K562 (cell line): ENCODE results near the gene SNX30. TPM values are rescaled to one million over a fixed set of nuclear protein-coding genes. Genes with fewer than 3 reads are reported as not detected.

Source experiments
- CCNT2 ChIP-seq: IDR thresholded peaks from 2 replicates; pipeline ENCODE4 v1.6.1; 2011; ENCODE audit warnings: borderline replicate concordance, low read depth, mild to moderate bottlenecking, moderate library complexity, mixed read lengths, low read length; ENCODE audit not compliant: insufficient read length; ENCODE audit errors: extremely low read depth
- GTF2E2 ChIP-seq: fragments of 200-800 bp; sonication (Bioruptor generic); IDR thresholded peaks from 2 replicates; pipeline ENCODE4 v1.6.1; 2016; ENCODE audit warnings: missing genetic modification characterization, missing compliant biosample characterization
- KAT7 ChIP-seq: sonication (generic); formaldehyde crosslinking; IDR thresholded peaks from 2 replicates; pipeline ENCODE4 v1.8.0; 2022; ENCODE audit warnings: missing genetic modification reagents, mild to moderate bottlenecking, borderline replicate concordance
- MEIS2 ChIP-seq: fragments of 450-650 bp; IDR thresholded peaks from 2 replicates; pipeline ENCODE4 v1.6.1; 2014; ENCODE audit warnings: mild to moderate bottlenecking; ENCODE audit not compliant: partially characterized antibody
- NFATC3 ChIP-seq: fragments of 450-650 bp; IDR thresholded peaks from 2 replicates; pipeline ENCODE4 v1.6.1; 2017; ENCODE audit warnings: mild to moderate bottlenecking
- POLR2H ChIP-seq: IDR thresholded peaks from 2 replicates; pipeline ENCODE4 v1.6.1; 2016; ENCODE audit warnings: missing genetic modification characterization, low read depth, mild to moderate bottlenecking, control low read depth, missing compliant biosample characterization, moderate library complexity
- RBM39 ChIP-seq: fragments of 200-400 bp; formaldehyde crosslinking; optimal IDR thresholded peaks from 2 replicates; pipeline ENCODE3; 2018; ENCODE audit warnings: low read depth, low read length
- SMARCA4 ChIP-seq: fragments of 450-650 bp; IDR thresholded peaks from 2 replicates; pipeline ENCODE4 v1.6.1; 2016
- TEAD4 ChIP-seq, 2 experiments: sonication (generic) in 1 of 2; formaldehyde crosslinking in 1 of 2; IDR thresholded peaks; 2 replicates each; pipeline versions ENCODE4 v1.6.1 to v1.8.0; 2012 to 2022; ENCODE audit warnings: borderline replicate concordance in 1 of 2, inconsistent platforms in 1 of 2, low read length in 1 of 2, mild to moderate bottlenecking in 1 of 2, missing genetic modification reagents in 1 of 2
- XRCC5 ChIP-seq: fragments of 200-400 bp; formaldehyde crosslinking; IDR thresholded peaks from 2 replicates; pipeline ENCODE4 v1.6.1; 2017; ENCODE audit warnings: low read depth, mild to moderate bottlenecking, low read length
- ZNF232 ChIP-seq: sonication (generic); formaldehyde crosslinking; IDR thresholded peaks from 2 replicates; pipeline ENCODE4 v1.8.0; 2022; ENCODE audit warnings: mild to moderate bottlenecking, missing genetic modification reagents
- polyA plus RNA-seq, 8 experiments: library from polyadenylated mRNA; depleted of rRNA in 4 of 8; stranded (reverse) in 5 of 8; unstranded in 3 of 8; fragments of >200 nt; fragmentation: Nextera tagmentation in 2 of 8; fragmentation: Illumina TruSeq in 1 of 8; extraction: Ambion mirVana in 2 of 8; extraction: Trizol in 1 of 8; gene quantifications; 2 replicates each; pipeline versions ENCODE4 v1.2.1 to v1.2.3, GENCODE V29; 2011 to 2014; ENCODE audit warnings: inconsistent platforms in 1 of 8, missing spikeins in 1 of 8
- total RNA-seq, 7 experiments: library from RNA; depleted of rRNA in 6 of 7; stranded (reverse); fragments of >200 nt in 6 of 7; fragmentation: Illumina TruSeq in 2 of 7; extraction: Trizol in 2 of 7; gene quantifications; 2 replicates each; pipeline versions ENCODE4 v1.2.1 to v1.2.3, GENCODE V29; 2011 to 2021; ENCODE audit warnings: low replicate concordance in 1 of 7
- TF ChIP-seq, protein P1 (sequence below), 3 experiments: IDR thresholded peaks in 2 of 3; conservative IDR thresholded peaks in 1 of 3; 2 replicates each; pipeline ENCODE4 v1.5.1; 2011 to 2012; ENCODE audit warnings: low read length in 3 of 3, mild to moderate bottlenecking in 3 of 3, control low read depth in 2 of 3, improper control_type of control experiment in 1 of 3, inconsistent platforms in 1 of 3, low read depth in 1 of 3, mixed read lengths in 1 of 3, moderate library complexity in 1 of 3; ENCODE audit not compliant: insufficient read depth in 2 of 3
- TF ChIP-seq, protein P2 (sequence below): fragments of 450-650 bp; IDR thresholded peaks from one replicate; pipeline ENCODE4 v1.6.1; 2018; ENCODE audit warnings: mild to moderate bottlenecking, moderate library complexity; ENCODE audit not compliant: partially characterized antibody
- TF ChIP-seq, protein P3 (sequence below): fragments of 250-450 bp; sonication (Bioruptor Pico); IDR thresholded peaks from 2 replicates; pipeline ENCODE4 v1.4.0; 2020; ENCODE audit warnings: mild to moderate bottlenecking, moderate library complexity
- TF ChIP-seq, protein P4 (sequence below): sonication (generic); formaldehyde crosslinking; IDR thresholded peaks from 2 replicates; pipeline ENCODE4 v1.8.0; 2022; ENCODE audit warnings: missing genetic modification reagents, mild to moderate bottlenecking, moderate library complexity, borderline replicate concordance
- TF ChIP-seq, protein P5 (sequence below): fragments of 150-350 bp; conservative IDR thresholded peaks from 2 replicates; pipeline ENCODE4 v1.6.1; 2014; ENCODE audit warnings: low read length

The SNX30 gene
- total and polyA plus RNA-seq, 9 of the 15 experiments (the other 6 are each of a cell fraction or from before 2014, with no cell fraction given) = 0.76 to 5.9 (median 3.3) TPM

DNA sequence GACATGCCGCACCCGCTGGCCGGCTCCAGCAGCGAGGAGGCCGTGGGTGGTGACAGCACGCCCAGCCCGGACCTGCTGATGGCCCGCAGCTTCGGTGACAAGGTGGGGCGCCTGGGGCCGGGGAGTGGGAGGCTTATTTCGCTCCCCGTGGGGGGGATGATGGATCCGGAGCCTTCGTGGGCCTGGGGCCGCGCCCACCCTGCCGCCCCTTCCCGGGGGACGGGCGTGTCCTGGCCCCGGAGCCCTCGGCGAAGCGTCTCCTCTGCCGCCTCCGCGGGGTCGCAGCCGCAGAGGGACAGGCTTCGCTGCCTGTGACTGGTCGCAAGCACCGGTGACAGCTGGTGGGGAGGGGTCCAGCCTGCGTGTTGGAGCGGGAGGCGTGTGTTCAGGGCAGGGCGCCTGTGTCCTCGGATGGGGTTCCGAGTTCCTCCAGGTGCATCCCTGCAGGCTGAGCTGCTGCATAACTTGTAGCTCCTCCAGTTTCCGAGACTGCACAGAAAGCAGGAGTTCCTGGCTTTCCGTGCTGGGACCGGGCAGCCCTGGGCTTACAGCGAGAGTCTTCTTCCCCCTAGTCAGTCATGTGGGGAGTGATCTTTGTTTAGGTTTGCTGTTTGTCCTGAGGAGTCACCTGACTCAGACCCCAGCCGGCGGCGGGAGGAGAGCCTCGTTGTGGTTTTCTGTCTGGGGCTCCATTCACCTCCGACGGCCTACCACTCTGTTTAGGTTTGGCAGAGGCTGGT is 666 bp downstream of the SNX30 start (continued):
- TF ChIP-seq XRCC5 (no peak), SMARCA4 (no peak), GTF2E2 (tag) (no peak), CCNT2 (no peak), KAT7 (CRISPR knock-in tag) (0 out of 2 replicates have a peak, but pooled peaks have one; percentile 59), RBM39 (no peak), POLR2H (tag) (no peak), TEAD4 (IDR thresholded peaks at IDR 0.05; ENCODE audit: low read length) (no peak), TEAD4 (CRISPR knock-in tag; IDR thresholded peaks at IDR 0.05; ENCODE audit: borderline replicate concordance) (no peak), NFATC3 (no peak), ZNF232 (CRISPR knock-in tag) (no peak), MEIS2 (no peak)
- TF ChIP-seq, protein P1, sequence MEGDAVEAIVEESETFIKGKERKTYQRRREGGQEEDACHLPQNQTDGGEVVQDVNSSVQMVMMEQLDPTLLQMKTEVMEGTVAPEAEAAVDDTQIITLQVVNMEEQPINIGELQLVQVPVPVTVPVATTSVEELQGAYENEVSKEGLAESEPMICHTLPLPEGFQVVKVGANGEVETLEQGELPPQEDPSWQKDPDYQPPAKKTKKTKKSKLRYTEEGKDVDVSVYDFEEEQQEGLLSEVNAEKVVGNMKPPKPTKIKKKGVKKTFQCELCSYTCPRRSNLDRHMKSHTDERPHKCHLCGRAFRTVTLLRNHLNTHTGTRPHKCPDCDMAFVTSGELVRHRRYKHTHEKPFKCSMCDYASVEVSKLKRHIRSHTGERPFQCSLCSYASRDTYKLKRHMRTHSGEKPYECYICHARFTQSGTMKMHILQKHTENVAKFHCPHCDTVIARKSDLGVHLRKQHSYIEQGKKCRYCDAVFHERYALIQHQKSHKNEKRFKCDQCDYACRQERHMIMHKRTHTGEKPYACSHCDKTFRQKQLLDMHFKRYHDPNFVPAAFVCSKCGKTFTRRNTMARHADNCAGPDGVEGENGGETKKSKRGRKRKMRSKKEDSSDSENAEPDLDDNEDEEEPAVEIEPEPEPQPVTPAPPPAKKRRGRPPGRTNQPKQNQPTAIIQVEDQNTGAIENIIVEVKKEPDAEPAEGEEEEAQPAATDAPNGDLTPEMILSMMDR (IDR thresholded peaks at IDR 0.05 in 2 of 3, conservative IDR thresholded peaks at IDR 0.05 in 1 of 3; ENCODE audit: insufficient read depth in 2 of 3, low read depth in 1 of 3, low read length in 3 of 3) = no peak
- TF ChIP-seq, protein P2, sequence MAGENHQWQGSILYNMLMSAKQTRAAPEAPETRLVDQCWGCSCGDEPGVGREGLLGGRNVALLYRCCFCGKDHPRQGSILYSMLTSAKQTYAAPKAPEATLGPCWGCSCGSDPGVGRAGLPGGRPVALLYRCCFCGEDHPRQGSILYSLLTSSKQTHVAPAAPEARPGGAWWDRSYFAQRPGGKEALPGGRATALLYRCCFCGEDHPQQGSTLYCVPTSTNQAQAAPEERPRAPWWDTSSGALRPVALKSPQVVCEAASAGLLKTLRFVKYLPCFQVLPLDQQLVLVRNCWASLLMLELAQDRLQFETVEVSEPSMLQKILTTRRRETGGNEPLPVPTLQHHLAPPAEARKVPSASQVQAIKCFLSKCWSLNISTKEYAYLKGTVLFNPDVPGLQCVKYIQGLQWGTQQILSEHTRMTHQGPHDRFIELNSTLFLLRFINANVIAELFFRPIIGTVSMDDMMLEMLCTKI = no peak
- TF ChIP-seq, protein P3, sequence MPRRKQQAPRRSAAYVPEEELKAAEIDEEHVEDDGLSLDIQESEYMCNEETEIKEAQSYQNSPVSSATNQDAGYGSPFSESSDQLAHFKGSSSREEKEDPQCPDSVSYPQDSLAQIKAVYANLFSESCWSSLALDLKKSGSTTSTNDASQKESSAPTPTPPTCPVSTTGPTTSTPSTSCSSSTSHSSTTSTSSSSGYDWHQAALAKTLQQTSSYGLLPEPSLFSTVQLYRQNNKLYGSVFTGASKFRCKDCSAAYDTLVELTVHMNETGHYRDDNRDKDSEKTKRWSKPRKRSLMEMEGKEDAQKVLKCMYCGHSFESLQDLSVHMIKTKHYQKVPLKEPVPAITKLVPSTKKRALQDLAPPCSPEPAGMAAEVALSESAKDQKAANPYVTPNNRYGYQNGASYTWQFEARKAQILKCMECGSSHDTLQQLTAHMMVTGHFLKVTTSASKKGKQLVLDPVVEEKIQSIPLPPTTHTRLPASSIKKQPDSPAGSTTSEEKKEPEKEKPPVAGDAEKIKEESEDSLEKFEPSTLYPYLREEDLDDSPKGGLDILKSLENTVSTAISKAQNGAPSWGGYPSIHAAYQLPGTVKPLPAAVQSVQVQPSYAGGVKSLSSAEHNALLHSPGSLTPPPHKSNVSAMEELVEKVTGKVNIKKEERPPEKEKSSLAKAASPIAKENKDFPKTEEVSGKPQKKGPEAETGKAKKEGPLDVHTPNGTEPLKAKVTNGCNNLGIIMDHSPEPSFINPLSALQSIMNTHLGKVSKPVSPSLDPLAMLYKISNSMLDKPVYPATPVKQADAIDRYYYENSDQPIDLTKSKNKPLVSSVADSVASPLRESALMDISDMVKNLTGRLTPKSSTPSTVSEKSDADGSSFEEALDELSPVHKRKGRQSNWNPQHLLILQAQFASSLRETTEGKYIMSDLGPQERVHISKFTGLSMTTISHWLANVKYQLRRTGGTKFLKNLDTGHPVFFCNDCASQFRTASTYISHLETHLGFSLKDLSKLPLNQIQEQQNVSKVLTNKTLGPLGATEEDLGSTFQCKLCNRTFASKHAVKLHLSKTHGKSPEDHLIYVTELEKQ (CRISPR knock-in tag) = no peak
- TF ChIP-seq, protein P4, sequence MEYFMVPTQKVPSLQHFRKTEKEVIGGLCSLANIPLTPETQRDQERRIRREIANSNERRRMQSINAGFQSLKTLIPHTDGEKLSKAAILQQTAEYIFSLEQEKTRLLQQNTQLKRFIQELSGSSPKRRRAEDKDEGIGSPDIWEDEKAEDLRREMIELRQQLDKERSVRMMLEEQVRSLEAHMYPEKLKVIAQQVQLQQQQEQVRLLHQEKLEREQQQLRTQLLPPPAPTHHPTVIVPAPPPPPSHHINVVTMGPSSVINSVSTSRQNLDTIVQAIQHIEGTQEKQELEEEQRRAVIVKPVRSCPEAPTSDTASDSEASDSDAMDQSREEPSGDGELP (CRISPR knock-in tag) = peak; percentile 76; the same call in 1 of the 2 replicates
- TF ChIP-seq, protein P5, sequence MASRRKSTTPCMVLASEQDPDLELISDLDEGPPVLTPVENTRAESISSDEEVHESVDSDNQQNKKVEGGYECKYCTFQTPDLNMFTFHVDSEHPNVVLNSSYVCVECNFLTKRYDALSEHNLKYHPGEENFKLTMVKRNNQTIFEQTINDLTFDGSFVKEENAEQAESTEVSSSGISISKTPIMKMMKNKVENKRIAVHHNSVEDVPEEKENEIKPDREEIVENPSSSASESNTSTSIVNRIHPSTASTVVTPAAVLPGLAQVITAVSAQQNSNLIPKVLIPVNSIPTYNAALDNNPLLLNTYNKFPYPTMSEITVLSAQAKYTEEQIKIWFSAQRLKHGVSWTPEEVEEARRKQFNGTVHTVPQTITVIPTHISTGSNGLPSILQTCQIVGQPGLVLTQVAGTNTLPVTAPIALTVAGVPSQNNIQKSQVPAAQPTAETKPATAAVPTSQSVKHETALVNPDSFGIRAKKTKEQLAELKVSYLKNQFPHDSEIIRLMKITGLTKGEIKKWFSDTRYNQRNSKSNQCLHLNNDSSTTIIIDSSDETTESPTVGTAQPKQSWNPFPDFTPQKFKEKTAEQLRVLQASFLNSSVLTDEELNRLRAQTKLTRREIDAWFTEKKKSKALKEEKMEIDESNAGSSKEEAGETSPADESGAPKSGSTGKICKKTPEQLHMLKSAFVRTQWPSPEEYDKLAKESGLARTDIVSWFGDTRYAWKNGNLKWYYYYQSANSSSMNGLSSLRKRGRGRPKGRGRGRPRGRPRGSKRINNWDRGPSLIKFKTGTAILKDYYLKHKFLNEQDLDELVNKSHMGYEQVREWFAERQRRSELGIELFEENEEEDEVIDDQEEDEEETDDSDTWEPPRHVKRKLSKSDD = no peak
